Measurements from ENCODE around the gene COL25A1.
"Not testable (repeated sequence)": the region's sequence is repeated elsewhere in the genome, so short reads cannot be mapped to it uniquely, and the experiment has no call there.

COL25A1 gene

DNA sequence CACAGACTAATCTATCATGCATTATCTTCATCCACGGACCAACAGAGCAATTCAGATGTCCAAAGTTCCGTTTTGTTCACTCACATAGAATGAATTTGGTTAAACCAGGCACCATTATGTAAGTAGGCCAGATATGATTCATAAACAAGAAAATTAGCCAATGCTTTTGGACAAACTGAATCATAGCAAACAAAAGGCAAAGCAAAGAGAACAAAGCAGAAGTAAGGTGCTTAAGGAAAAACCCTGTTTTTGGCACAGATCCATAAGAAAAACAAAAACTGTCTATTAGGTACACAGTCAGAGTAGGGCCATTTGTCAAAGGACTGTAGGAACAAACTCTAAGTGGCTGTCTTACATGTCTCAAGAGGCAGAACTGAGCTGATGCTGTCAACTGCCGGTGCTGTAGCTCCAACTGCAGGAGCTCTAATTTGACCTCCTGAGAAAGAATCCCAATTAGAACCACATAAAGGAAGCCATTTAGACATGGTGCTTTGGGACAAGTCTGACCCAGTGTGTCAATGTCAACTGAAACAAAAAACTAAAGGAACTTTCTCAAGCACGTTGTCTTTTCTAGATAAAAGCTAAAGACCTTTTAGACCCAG is 146.7 kb downstream of the COL25A1 start:
- no peaks in the 10 kb centered on the region for H3K79me2 ChIP-seq (ENCODE audit: control insufficient read depth, insufficient read depth, low read length, unreplicated experiment)
- no peaks in the 10 kb centered on the region for H3K36me3 ChIP-seq (ENCODE audit: insufficient read depth, low read length)
- no peak overlapping the region for H3K4me3 ChIP-seq (ENCODE audit: low read depth, low read length)
- H3K27ac ChIP-seq (ENCODE audit: low read depth, low read length), result no peak overlapping the region
- no peaks in the 10 kb centered on the region for H3K4me1 ChIP-seq (ENCODE audit: control insufficient read depth, insufficient read depth, low read length, unreplicated experiment)
- no peak overlapping the region for H2AFZ ChIP-seq (ENCODE audit: low read length, unreplicated experiment)
- H3K27me3 ChIP-seq (ENCODE audit: insufficient read depth, low read length), result no peaks in the 10 kb centered on the region

DNA sequence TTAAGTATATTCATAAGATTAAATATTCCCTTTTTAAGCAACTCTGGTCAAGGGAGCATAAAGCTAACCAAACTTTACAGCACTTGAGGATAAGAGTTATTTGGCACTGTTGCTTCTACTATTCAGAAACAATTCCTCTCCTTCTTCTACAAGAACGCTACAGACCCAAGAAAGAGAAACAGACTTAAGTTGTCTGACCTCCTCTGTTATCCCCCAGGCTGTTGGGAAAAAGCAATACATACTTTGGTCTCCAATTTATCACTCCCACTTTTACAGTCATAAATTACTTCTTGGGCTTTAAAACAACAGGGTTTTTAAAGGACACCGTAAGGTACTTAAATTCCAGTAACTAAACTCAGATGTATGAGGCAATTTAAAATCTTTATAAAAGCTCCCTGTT is 147.4 kb downstream of the COL25A1 start:
- Histone ChIP-seq H3K79me2 (ENCODE audit: control insufficient read depth, insufficient read depth, low read length, unreplicated experiment) (no peaks in the 10 kb centered on the region), H3K4me1 (ENCODE audit: control insufficient read depth, insufficient read depth, low read length, unreplicated experiment) (no peaks in the 10 kb centered on the region), H3K27ac (ENCODE audit: low read depth, low read length) (no peak overlapping the region), H3K4me3 (ENCODE audit: low read depth, low read length) (no peak overlapping the region), H3K27me3 (ENCODE audit: insufficient read depth, low read length) (no peaks in the 10 kb centered on the region), H2AFZ (ENCODE audit: low read length, unreplicated experiment) (no peak overlapping the region), H3K36me3 (ENCODE audit: insufficient read depth, low read length) (no peaks in the 10 kb centered on the region)

- no peaks in the 10 kb centered on the region for H3K4me1 ChIP-seq (ENCODE audit: control insufficient read depth, insufficient read depth, low read length, unreplicated experiment)
- H3K27ac ChIP-seq (ENCODE audit: low read depth, low read length), result no peak overlapping the region
- H2AFZ ChIP-seq (ENCODE audit: low read length, unreplicated experiment), result no peak overlapping the region
- H3K36me3 ChIP-seq (ENCODE audit: insufficient read depth, low read length), result no peaks in the 10 kb centered on the region
- H3K4me3 ChIP-seq (ENCODE audit: low read depth, low read length), result no peak overlapping the region
- H3K79me2 ChIP-seq (ENCODE audit: control insufficient read depth, insufficient read depth, low read length, unreplicated experiment), result no peaks in the 10 kb centered on the region
- H3K27me3 ChIP-seq (ENCODE audit: insufficient read depth, low read length), result no peaks in the 10 kb centered on the region
Observed at GRCh38 chr4:109154424-109154823, 148.0 kb downstream of the COL25A1 start.

DNA sequence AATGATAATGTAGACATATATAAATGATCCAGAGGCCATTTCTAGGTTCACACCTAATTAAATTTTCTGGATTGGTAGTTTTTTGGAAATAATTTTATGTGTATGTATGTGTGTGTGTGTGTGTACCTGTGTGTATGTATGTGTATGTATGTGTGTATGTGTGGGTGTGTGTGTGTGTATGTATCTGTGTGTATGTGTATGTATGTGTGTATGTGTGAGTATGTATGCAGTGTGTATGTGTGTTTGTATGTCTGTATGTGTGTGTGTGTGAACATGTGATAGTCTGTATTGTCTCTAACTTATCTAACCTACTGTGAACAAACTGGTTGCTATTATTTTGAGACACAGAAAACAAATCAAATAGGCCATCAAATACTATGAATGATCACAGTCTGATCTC is 152.6 kb downstream of the COL25A1 start:
- Histone ChIP-seq H3K4me3 (ENCODE audit: low read depth, low read length) (no peak overlapping the region), H3K4me1 (ENCODE audit: control insufficient read depth, insufficient read depth, low read length, unreplicated experiment) (no peaks in the 10 kb centered on the region), H3K79me2 (ENCODE audit: control insufficient read depth, insufficient read depth, low read length, unreplicated experiment) (no peaks in the 10 kb centered on the region), H3K27ac (ENCODE audit: low read depth, low read length) (no peak overlapping the region), H3K27me3 (ENCODE audit: insufficient read depth, low read length) (no peaks in the 10 kb centered on the region), H3K36me3 (ENCODE audit: insufficient read depth, low read length) (no peaks in the 10 kb centered on the region), H2AFZ (ENCODE audit: low read length, unreplicated experiment) (no peak overlapping the region)

DNA sequence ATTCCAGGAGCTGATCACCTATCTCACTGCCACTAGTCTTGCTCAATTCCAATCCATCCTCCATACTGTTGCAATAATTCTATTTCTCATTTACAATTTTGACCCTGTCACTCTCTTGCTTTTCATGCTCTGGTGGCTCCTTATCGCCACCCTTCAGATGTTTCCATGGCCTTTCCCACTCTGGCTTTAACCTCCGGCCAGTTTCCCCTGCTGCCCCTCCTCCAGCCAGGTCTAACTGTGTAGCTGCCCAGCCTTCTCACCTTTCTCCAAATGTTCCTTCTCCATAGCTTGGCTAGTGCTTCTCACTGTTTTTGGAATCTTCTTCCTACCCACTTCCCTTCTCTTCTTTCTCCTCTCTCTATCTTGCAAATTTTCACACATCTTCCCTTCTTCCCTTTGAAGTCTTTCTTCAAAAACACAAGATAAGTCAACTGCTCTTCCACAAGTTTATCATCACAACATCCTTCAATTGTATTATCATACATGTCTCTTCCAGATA is 153.8 kb downstream of the COL25A1 start:
- H3K36me3 ChIP-seq (ENCODE audit: insufficient read depth, low read length), result no peaks in the 10 kb centered on the region
- H3K27ac ChIP-seq (ENCODE audit: low read depth, low read length), result no peak overlapping the region
- no peak overlapping the region for H2AFZ ChIP-seq (ENCODE audit: low read length, unreplicated experiment)
- no peak overlapping the region for H3K4me3 ChIP-seq (ENCODE audit: low read depth, low read length)
- H3K27me3 ChIP-seq (ENCODE audit: insufficient read depth, low read length), result no peaks in the 10 kb centered on the region
- no peaks in the 10 kb centered on the region for H3K79me2 ChIP-seq (ENCODE audit: control insufficient read depth, insufficient read depth, low read length, unreplicated experiment)
- no peaks in the 10 kb centered on the region for H3K4me1 ChIP-seq (ENCODE audit: control insufficient read depth, insufficient read depth, low read length, unreplicated experiment)

DNA sequence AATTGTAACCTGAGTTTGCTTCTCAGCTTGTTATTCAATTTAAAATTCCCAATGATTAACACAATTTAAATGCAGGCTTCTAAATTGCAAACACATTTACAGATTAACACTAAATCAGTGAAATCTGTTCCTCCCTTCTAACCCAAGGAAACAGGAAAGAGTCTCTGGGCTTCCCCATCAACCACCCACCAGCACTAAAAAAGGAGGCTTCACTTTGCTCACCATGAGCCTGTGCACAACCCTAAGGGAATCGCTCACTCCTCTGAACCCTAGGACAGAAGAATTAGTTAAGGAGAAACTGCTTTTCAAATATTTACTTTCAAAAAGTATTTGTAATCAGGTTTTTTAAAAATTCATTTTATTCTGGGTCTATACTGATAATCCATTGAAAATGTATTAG is 155.3 kb downstream of the COL25A1 start:
- H3K27me3 ChIP-seq (ENCODE audit: insufficient read depth, low read length), result no peaks in the 10 kb centered on the region
- no peaks in the 10 kb centered on the region for H3K36me3 ChIP-seq (ENCODE audit: insufficient read depth, low read length)
- H3K79me2 ChIP-seq (ENCODE audit: control insufficient read depth, insufficient read depth, low read length, unreplicated experiment), result no peaks in the 10 kb centered on the region
- H3K4me1 ChIP-seq (ENCODE audit: control insufficient read depth, insufficient read depth, low read length, unreplicated experiment), result no peaks in the 10 kb centered on the region
- no peak overlapping the region for H2AFZ ChIP-seq (ENCODE audit: low read length, unreplicated experiment)
- no peak overlapping the region for H3K4me3 ChIP-seq (ENCODE audit: low read depth, low read length)
- H3K27ac ChIP-seq (ENCODE audit: low read depth, low read length), result no peak overlapping the region

GRCh38 chr4:109146499-109146898 is 156.0 kb downstream of the COL25A1 start:
- H2AFZ ChIP-seq (ENCODE audit: low read length, unreplicated experiment), result no peak overlapping the region
- H3K27me3 ChIP-seq (ENCODE audit: insufficient read depth, low read length), result no peaks in the 10 kb centered on the region
- H3K4me1 ChIP-seq (ENCODE audit: control insufficient read depth, insufficient read depth, low read length, unreplicated experiment), result no peaks in the 10 kb centered on the region
- no peaks in the 10 kb centered on the region for H3K36me3 ChIP-seq (ENCODE audit: insufficient read depth, low read length)
- no peak overlapping the region for H3K4me3 ChIP-seq (ENCODE audit: low read depth, low read length)
- H3K79me2 ChIP-seq (ENCODE audit: control insufficient read depth, insufficient read depth, low read length, unreplicated experiment), result no peaks in the 10 kb centered on the region
- H3K27ac ChIP-seq (ENCODE audit: low read depth, low read length), result no peak overlapping the region

DNA sequence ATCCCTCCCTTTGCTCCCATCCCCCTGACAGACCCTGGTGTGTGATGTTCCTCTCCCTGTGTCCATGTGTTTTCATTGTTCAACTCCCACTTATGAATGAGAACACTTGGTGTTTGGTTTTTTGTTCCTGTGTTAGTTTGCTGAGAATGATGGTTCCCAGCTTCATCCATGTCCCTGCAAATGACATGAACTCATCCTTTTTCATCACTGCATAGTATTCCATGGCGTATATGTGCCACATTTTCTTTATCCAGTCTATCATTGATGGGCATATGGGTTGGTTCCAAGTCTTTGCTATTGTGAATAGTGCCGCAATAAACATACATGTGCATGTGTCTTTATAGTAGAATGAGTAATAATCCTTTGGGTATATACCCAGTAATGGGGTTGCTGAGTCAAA is 164.3 kb downstream of the COL25A1 start:
- not testable (repeated sequence) for H3K27ac ChIP-seq (ENCODE audit: low read depth, low read length); H3K36me3 ChIP-seq (ENCODE audit: insufficient read depth, low read length); H3K4me3 ChIP-seq (ENCODE audit: low read depth, low read length); H3K27me3 ChIP-seq (ENCODE audit: insufficient read depth, low read length); H2AFZ ChIP-seq (ENCODE audit: low read length, unreplicated experiment); H3K79me2 ChIP-seq (ENCODE audit: control insufficient read depth, insufficient read depth, low read length, unreplicated experiment); H3K4me1 ChIP-seq (ENCODE audit: control insufficient read depth, insufficient read depth, low read length, unreplicated experiment)

DNA sequence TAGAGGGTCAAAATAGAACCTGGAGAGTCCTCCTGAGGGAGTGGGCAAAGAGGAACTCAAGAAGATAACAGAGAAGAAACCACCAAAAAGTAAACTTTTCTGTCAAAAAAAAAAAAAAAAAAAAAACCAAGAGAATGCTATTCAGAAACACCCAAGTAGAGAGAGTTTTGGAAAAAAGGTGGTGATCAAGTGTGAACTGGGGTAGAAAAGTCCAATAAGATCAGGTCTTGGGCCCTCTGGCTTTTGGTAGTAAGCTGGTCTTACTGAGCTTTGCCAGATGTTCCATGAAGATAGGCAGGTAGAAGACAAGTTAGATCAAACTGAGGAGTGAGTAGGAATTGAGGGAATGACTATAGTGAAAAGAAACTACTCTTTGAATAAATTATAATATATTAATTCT is 167.5 kb downstream of the COL25A1 start:
- Histone ChIP-seq H3K27ac (ENCODE audit: low read depth, low read length) (no peak overlapping the region), H2AFZ (ENCODE audit: low read length, unreplicated experiment) (no peak overlapping the region), H3K36me3 (ENCODE audit: insufficient read depth, low read length) (no peaks in the 10 kb centered on the region), H3K27me3 (ENCODE audit: insufficient read depth, low read length) (no peaks in the 10 kb centered on the region), H3K79me2 (ENCODE audit: control insufficient read depth, insufficient read depth, low read length, unreplicated experiment) (no peaks in the 10 kb centered on the region), H3K4me1 (ENCODE audit: control insufficient read depth, insufficient read depth, low read length, unreplicated experiment) (no peaks in the 10 kb centered on the region), H3K4me3 (ENCODE audit: low read depth, low read length) (no peak overlapping the region)

- H3K4me3 ChIP-seq (ENCODE audit: low read depth, low read length), result no peak overlapping the region
- H3K4me1 ChIP-seq (ENCODE audit: control insufficient read depth, insufficient read depth, low read length, unreplicated experiment), result no peaks in the 10 kb centered on the region
- H3K27ac ChIP-seq (ENCODE audit: low read depth, low read length), result no peak overlapping the region
- H2AFZ ChIP-seq (ENCODE audit: low read length, unreplicated experiment), result no peak overlapping the region
- no peaks in the 10 kb centered on the region for H3K27me3 ChIP-seq (ENCODE audit: insufficient read depth, low read length)
- no peaks in the 10 kb centered on the region for H3K36me3 ChIP-seq (ENCODE audit: insufficient read depth, low read length)
- no peaks in the 10 kb centered on the region for H3K79me2 ChIP-seq (ENCODE audit: control insufficient read depth, insufficient read depth, low read length, unreplicated experiment)
Observed at GRCh38 chr4:109134268-109134667, 168.2 kb downstream of the COL25A1 start.

DNA sequence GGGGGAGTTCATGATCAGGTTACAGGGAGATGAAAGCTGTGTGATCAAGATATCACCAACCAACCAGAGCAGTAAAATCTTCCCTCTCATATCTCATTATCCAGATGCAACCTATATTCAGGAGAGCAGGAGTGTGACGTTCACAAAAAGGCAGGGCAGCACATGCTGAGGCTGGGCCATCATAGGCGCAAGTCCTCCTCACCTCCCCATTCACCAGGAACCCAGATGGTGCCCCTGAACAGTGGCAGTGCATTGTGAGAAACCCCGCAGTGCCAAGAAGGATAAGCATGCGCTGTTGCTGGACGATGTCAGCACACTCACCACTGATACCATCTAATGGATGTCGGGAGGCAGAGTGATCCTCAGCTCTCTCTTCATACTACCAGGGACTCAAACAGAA is 170.9 kb downstream of the COL25A1 start:
- H3K4me1 ChIP-seq (ENCODE audit: control insufficient read depth, insufficient read depth, low read length, unreplicated experiment), result peaks cover 3% of the 10 kb centered on the region
- H2AFZ ChIP-seq (ENCODE audit: low read length, unreplicated experiment), result no peak overlapping the region
- H3K79me2 ChIP-seq (ENCODE audit: control insufficient read depth, insufficient read depth, low read length, unreplicated experiment), result no peaks in the 10 kb centered on the region
- H3K36me3 ChIP-seq (ENCODE audit: insufficient read depth, low read length), result no peaks in the 10 kb centered on the region
- H3K4me3 ChIP-seq (ENCODE audit: low read depth, low read length), result no peak overlapping the region
- H3K27ac ChIP-seq (ENCODE audit: low read depth, low read length), result no peak overlapping the region
- no peaks in the 10 kb centered on the region for H3K27me3 ChIP-seq (ENCODE audit: insufficient read depth, low read length)
